ENCODE measurements around the gene KLHDC8A.
"Not testable (repeated sequence)": the region's sequence is repeated elsewhere in the genome, so short reads cannot be mapped to it uniquely, and the experiment has no call there.

Gene KLHDC8A

DNA sequence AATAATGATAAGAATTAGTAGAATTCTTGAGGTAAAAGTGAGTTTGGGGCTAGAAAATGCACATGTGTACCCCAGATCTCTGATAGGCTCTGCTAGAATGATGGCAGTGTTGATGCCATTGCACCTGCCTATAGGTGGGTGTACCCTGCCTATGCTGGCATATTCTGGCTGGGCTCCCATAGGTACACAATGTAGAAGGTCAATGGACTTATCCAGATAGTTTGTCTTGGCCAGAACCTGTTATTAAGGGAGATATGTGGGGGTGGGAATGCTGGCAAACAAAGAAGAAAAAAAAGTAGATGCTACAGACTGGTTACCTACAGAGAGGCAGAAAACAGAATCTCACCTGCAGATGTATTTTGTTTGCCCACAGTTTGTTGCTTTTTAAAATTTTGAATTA, 14.1 kb upstream of the KLHDC8A start:
- no peak for DNase-seq

DNA sequence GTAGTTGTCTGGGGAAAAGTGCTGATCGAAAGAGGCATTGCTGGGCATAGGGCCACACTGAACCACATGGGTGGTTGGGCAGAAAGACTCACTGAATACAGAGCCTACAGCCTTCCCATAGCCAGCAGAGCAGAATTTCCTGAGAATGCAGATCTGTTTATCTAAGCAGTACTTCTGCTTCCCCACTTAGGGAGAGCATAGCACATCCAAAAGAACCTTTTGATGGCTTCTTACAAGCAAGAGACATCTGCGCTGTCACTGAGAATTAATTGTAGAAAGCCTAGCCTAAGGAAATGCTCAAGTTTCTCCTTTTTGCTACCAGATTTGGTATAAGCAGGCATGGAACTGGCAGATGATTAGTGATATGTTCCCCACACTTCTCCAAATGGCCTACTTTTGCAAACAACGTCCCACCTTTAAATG, 13.0 kb upstream of the KLHDC8A start:
- no peak for DNase-seq

DNA sequence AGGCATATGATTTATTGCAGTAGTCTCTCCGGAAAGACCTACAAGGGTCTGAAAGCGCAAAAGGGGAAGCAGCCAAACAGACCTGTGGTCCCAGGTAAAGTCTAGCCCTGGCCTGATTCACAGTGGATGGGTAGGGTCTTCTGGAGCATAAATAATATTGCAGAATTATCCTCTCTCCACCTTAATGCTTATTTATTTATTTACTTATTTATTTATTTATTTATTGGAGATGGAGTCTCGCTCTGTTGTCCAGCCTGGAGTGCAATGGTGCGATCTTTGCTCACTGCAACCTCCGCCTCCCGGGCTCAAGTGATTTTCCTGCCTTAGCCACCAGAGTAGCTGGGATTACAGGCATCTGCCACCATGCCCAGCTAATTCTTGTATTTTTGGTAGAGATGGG, 11.8 kb upstream of the KLHDC8A start:
- no peak for DNase-seq

DNA sequence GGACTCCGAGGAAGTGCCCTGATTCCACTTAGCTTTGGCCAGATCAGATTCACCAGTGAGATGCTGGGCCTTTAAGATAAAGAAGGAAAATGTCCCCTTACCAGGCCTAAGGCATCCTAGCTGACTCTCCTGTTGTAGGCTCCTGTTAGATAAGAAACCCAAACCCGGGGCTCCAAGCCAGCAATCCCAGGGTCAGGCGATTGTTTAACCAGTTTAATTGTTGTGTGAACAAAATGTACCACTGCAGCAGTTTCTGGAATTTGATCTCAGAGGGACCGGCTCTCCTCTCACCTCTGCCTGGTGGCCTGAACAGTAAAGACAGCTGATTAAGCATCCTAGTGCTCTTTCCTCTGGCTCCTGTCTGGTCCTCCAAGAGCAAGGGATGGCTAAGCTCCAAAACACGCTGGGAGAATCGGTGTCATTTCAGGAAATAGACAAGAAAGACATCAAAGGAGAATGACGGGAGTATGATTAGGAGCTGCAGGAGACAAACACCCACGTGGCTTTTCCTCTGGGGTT, 9.3 kb upstream of the KLHDC8A start:
- no peak for DNase-seq

DNA sequence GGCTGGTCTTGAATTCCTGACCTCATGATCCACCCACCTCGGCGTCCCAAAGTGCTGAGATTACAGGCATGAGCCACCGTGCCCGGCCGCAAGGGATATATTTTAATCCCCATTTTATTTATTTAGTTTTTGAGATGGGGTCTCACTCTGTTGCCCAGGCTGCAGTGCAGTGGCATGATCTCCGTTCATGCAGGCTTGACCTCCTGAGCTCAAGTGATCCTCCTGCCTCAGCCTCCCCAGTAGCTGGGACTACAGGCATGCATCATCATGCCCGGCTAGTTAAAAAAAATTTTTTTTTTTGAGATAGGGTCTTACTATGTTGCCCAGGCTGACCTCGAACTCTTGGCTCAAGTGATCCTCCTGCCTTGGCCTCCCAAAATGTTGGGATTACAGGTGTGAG, 8.4 kb upstream of the KLHDC8A start:
- DNase-seq: not testable (repeated sequence)

DNA sequence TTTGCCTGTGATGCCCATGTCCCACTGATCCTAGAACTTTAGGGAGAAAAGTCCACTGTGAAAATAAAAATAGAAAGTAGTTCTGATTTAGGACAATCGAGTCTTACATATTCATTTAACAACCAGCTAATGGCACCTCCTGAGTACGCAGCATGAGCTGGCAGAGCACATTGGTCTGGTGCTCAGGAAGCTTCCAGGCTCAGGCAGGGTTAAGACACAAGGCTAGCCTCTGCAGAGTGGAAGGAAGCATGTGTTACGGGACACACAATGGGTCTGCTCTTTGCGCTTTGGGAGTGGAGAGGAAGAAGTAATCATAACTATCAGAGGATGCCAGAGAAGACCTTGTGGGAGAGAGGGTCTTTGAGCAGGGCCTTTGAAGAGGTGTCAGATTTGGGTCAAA, 4.2 kb upstream of the KLHDC8A start:
- no peak for DNase-seq

DNA sequence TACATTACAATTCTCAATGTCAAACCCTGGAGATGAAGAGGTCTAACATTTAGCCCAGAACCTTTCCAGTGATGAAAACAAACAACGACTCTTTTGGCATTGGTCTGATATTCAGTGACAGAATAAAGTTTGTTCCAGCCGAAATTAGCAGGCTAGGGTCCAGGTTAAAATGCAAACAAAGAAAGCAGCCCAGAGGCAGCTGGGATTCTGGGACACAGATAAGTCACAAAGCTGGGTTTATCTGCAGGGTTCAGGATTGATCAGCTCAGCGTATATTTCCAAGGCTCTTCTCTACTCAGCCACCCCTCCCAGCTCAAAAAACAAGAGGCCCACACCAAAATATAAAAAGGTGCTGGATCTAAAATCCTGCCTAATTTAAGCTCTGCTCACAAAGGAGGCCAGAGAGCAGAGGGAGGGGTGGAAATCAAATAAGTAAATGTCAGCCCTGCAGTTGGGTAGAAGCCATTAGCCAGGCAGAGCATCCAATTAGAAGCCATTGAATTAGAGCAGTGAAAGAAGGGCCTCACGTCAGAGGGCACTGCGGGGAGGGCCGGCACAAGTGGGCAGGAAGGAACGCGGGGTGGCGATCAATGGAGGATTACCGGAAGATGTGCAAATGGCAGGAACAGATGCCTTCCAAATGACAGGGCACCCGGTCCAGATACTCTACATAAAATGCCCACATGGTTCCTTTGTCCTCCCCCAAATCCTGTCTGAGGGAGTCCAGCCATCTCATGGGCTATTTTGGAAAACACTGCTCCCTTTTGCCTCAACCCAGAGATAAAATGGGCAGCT, 3.2 kb upstream of the KLHDC8A start:
- DNase-seq: no peak

DNA sequence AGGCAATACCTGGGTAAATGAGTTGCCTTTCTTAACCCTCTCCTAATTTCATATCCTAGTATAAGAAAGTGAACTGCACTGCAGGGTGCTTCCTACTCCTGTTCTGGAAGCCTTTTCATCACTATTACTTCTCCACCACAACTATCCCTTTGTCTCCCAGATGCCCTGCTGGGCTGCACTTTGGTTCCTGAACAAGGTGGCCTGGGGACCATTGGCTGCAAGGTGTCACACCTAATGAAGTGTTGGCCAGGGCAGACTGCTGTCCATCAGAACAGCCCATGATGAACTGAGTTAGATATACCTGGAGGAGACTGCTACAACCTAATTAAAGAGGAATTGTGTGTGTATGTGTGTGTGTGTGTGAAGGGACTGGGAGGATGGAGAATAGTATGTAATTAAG, 1.9 kb upstream of the KLHDC8A start:
- no peak for DNase-seq

DNA sequence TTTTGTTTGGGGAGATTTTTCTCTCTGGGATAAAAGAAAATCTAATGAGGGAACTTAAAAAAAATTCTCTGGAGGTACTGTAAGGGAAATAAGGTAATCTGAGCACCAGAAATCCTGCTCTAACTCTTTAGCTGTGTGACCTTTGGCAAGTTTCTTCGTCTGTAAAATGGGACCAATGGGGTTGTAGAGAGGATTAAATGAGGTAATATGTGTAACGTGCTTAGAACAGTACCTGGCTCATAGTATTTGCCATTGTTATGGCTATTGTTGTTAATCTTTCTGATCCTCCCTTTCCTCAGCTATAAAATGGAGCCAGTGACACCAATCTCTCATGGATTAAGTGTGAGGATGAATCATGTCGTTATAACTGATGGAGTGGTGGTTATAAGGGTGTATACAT, 845 bp upstream of the KLHDC8A start:
- DNase-seq: no peak

DNA sequence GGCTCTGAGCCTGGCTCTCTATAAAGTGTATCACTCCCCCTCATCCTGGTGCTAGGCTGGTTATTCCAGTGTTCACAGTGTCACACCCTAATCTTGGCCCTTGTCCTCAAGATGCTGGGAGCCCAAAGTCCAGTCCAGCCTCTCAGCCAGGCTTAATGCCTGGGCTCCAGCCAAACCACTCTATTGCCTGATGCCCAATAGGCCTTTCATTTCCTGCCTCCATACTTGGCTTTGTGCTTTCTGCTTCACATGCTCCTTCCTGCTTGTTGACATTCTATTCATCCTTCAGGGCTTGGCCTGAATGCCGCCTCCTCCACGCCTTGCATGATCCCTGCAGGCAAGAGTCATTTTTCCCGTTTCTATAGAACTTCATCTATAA, 1.7 kb downstream of the KLHDC8A start:
- DNase-seq: no peak

DNA sequence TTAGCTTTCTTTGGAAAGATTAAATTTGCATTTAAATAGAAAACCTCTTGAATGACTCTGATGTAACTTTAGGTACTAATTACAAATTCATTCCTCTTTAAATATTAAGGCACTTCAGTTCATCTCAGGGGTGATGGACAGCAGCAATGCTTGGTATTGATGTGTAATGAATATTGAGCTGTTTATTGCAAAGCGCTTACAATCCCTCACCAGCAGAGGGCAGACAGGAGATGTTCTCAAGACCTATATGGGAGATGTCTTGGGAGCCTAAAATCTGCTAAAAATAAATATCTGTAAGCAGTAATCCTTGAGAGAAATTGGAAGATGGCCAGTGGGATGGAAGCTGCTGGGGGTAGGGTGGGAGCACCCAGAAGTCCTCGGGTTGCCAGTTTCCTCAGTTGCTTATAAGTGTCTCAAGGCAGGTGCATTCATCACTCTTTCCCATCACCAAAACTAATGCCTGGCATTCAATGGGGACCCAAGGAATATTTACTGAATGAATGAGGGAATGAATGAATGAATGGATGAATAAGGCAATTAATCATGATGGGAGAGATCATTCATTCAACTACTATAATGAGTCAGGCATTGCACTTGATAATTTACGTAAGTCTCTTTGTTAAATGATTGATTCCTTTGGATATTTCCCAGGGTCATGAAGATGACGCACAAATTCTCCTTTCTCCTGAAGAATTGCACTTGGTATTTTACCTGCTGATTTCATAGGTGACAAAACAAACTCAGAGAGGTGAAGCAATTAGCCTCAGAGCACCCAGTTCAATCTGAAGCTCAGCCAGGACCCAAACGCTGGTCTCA, 2.3 kb downstream of the KLHDC8A start:
- DNase-seq: peak; percentile 54

DNA sequence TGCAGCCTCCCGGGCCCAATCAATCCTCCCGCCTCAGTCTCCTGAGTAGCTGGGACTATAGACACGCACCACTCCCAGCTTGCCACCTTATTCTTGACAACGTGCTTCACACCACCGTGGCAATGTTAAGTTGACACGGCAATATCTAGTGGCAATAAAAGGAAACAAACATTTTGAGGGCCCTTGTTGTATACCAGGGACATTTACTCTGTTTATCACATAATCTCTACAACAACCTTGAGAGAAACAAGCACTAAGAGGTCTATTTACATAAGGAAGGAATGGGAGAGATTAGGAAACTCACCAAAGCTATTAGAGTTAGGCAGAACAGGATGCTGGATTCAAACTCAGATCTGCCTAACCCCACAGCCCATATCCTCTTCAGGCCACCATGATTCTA, 3.1 kb downstream of the KLHDC8A start:
- no peak for DNase-seq

DNA sequence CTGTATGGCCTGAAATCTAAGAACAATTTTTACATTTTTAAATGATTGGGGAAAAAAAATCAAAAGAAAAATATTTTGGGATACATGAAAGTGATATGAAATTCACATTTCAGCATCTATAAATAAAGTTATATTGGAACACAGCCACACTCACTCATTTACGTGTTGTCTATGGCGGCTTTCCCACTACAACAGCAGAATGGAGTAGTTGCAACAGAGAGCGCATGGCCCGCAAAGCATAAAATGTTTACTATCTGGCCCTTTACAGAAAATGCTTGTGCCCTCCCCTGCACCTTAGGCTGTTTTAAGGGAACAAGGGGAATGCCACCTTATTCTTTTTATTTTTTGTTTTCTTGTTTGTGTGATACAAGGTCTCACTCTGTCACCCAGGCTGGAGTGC, 3.5 kb downstream of the KLHDC8A start:
- DNase-seq: no peak

DNA sequence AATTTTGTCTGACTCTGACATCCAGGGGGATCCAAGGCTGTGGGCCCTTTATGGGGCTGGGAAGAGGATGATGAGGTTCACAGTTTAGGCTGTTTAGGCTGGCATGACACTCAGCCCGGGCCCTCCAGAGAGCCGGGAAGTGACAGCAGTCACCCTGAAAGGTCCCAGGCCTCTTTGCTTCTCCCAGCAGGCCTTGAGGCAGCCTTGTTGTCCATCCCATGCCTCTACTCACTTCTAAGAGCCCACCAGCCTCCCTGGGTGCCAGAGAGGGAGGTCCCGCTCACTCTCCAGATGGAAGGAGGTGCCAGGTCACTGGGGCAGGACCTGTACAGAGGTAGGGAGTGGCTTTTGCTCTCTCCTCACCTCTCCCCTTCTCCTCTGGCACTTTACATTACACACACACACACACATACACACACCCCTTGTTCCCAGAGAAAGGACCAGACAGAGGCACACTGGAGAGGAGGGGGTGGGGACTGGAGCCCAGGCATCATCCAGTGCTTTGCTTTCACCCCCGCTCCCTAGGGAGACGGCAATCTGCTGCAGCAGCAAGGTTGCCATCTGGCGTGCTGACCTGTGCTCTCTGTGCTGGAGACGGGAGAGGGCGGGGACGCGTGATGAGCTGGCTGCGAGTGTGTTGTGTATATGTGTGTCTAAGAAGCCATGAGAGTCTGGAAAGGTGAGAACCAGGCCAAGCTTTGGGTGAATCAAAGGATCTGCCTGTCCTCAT, 4.6 kb downstream of the KLHDC8A start:
- DNase-seq: peak; percentile 91

DNA sequence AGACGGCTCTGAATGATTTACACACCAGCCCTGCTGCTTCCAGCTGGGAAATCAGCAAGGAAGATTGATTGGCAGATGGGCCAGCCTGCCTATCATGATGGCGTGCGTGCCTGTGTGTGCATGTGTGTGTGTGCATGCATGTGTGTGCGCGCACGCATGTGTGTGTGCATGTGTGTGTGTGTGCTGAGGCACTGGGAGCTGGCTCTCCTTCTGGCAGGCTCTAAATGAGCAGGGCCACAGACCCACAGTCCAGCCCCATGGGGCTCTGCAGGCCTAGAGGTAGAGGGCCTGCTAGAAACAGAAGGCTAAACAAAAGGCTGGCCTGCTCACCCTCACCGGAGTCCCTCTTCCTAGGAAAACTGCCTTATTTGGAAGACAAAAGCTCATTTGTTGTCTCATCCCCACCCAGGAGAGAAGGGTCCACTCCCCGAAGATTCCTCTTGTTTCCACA, 6.0 kb downstream of the KLHDC8A start:
- no peak for DNase-seq

DNA sequence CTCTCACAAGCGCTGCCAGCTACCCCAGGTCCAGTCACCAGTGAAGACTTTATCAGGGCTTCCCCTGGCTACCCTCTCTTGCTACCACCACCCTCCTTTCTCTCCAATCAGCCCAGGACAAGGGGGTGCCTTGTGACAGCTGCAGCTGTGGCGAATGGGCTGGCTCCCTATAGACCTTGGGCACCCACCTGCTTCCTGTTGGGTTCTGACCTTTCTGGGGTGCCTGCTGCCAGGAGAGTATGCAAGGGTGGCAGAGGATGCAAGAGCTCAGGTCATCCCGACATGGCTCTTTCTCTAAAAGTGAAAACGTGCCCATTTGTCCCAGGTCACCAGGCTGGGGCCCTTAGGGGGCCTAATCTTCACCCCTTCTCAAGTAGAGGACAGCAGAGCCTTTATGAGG, 6.6 kb downstream of the KLHDC8A start:
- DNase-seq: no peak

DNA sequence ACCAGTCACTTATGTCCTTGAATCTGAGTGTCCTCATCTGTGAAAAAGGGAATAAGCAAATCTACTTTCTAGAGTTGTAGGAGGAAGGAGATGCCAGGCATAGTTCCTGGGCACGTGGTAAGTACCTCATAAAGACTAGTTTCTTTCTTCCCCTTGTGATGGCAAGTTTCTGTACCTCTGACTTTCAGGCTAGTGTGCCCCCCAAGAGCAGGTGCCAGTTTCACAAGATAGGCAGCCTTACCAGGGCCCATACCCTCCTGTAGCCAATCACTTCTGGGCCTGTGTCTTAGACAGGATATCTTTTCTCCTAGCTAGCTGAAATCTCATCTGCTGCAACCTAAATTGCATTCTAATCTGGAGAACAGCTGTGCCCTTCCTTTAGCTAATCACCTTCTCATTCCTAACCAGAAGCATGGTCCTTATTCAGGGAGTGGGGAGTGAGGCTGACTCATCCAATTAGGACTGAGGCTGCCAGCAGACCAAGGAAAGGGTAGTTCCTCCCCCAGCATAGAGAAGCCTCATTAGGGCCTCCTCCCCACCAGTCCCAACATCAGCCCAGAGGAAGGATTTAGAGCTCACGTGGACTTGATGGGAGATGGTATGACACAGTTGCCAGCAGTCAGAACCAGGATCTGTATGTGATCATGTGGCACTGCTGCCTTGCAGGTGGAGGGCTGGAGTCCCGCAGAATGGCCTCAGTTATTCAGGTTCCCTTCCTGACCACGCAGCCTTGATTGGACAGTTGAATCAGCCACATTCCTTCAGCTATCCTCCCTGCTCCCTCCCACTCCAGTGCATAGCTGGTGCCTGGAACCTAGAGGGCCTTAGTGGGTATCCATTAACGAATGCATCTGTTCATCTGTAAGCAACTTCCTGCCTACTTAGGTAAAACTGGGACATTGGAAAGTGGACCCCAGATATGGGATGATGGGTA, 7.9 kb downstream of the KLHDC8A start:
- DNase-seq: no peak

DNA sequence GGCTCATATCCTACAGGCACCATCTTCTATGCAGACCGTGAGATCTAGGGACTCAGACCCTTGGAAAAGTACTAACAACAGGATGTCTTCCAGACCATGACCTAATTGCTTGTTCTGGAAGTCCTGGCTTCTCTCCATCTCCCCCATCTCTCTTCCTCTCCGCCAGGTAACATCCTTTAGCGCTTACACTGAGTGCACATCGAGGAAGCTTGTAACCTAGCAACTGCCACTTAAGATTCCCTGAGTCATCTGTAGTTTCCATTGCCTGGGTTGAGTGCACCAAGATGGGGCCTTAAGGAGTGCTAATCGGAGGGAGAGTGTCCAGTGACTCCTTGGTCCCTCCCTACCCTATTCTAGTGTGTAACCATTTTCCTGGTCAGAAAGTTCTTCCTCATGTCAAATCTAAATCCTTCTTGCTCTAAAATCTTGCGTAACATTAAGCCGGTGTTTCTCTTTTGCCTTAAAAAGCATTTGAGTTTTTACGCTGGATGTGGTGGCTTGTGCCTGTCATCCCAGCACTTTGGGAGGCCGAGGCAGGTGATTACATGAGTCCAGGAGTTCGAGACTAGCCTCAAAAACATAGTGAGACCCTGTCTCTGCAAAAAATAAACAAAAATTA, 9.7 kb downstream of the KLHDC8A start:
- DNase-seq: peak; percentile 99

DNA sequence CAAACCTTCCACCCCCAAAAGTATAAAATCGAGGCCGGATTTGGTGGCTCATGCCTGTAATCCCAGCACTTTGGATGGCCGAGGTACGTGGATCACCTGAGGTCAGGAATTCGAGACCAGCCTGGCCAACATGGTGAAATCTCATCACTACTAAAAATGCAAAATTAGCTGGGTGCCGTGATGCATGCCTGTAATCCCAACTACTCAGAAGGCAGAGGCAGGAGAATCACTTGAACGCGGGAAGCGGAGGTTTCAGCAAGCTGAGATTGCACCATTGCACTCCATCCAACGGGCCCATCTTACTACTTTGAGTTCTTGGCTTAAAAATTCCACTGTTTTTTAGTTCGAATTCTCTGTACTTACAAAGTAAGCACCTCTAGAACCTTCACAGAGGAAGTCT, 11.0 kb downstream of the KLHDC8A start:
- DNase-seq: no peak

DNA sequence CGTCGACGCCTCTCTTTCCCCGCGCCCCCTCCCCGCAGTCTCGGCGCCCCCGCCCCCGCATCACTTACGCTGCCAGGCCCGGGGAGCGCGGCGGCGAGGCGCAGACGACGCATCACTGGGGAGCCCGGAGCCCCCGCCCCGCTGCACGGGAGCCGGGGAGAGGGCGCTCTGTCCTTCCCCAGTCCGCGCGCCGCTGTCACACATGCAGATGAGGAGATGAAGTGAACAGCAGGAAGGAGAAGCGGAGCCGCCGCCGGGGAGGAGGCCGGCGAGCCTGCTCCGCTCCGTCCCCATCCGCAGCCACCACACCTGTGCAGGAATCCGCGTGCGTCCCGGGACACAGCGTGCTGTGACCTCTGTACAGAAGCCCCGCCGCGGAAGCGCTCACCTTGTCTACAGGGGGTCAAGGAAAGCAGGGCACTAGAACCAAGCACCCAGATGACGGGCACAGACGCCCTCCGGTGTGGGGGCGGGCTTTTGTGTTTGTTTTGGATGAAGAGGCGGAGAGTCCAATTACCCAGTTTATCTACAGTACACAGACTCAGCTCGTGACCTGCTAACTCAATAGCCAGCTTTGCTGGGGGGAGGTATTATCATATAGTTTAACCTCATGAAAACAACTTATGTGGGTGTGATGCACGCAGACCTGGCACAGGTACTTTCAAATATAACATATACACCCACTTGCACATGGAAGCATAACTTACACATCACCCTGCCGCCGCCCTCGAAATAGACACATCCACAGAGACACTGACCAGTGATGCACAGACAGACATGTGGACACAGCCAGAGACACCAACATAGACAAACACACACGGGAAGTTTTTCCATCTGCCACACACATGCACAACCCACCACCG, 12.4 kb downstream of the KLHDC8A start:
- peak; percentile 39 for DNase-seq

All from DMS79 treated with DMSO at 0.1 percent for 48 hours (cell line).